ENCODE results near the gene ERP27. TPM values are rescaled to one million over a fixed set of nuclear protein-coding genes. Genes with fewer than 3 reads are reported as not detected.

ERP27 gene
- total RNA-seq, 1 donor from 2014 or later, result 0.87 TPM

DNA sequence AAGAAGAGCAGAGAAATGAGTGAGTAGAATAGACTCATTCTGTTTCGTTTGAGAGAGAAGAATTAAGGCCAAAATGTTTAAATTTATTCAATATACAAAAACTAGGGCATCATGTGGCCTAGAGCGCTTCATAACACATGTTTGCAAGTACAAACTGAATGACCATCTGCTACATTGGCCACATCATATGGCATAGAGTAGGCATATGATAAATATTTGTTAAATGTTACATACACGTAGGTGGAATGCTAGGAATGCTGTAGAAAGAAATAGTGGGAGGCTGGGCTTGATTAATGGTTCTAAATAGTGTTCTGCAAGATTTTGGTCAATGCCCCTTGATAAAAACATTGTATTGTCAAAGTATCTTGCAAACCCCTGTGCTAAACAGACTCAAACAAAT lies 63.5 kb downstream of the ERP27 start:
- Mint-ChIP-seq H3K9me3 (ENCODE audit: low read depth) (no peaks in the 10 kb centered on the region), H3K27ac (ENCODE audit: unreplicated experiment) (no peak overlapping the region), H3K4me1 (ENCODE audit: low read depth) (peaks cover 8% of the 10 kb centered on the region), H3K4me3 (ENCODE audit: unreplicated experiment) (no peak overlapping the region), H3K27me3 (ENCODE audit: low read depth) (no peaks in the 10 kb centered on the region), H3K36me3 (ENCODE audit: low read depth) (peaks cover 3% of the 10 kb centered on the region)
- no peak for DNase-seq (ENCODE audit: low spot score)
- TF ChIP-seq, protein P1, sequence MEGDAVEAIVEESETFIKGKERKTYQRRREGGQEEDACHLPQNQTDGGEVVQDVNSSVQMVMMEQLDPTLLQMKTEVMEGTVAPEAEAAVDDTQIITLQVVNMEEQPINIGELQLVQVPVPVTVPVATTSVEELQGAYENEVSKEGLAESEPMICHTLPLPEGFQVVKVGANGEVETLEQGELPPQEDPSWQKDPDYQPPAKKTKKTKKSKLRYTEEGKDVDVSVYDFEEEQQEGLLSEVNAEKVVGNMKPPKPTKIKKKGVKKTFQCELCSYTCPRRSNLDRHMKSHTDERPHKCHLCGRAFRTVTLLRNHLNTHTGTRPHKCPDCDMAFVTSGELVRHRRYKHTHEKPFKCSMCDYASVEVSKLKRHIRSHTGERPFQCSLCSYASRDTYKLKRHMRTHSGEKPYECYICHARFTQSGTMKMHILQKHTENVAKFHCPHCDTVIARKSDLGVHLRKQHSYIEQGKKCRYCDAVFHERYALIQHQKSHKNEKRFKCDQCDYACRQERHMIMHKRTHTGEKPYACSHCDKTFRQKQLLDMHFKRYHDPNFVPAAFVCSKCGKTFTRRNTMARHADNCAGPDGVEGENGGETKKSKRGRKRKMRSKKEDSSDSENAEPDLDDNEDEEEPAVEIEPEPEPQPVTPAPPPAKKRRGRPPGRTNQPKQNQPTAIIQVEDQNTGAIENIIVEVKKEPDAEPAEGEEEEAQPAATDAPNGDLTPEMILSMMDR (IDR thresholded peaks at IDR 0.05), result no peak

DNA sequence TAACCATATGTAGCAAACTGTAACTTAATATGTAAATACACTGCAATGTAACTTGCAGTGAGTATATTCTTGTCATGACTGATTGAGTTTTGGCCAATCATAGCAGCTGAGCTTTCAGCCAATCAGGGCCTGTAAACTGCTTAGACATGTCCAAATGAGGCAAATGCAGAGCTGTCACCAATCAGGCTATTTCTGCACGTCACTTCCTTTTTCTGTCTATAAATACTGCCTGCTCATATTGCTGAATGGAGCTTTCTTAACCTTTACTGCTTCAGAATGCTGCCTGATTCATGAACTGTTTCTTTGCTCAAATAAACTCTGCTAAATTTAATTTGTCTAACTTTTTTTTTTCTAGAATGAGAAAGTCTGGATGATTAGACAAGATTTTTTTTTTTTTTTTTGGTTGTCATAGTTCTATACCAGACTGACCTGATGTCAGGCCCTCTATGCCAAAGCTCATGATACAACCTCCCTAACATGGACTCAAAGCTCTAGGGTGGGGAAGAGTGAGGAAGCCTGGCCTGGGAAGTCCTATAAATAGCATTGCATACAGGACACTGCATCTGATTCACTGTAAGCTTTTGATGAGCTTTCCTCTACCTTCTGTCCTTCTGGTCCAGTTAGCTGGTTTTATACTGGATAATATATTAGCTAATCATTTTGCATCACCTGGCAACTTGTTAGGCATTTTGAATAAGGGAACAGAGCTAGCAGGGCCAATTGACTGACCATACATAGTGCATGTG lies 64.7 kb downstream of the ERP27 start:
- no peaks in the 10 kb centered on the region for H3K27me3 Mint-ChIP-seq (ENCODE audit: low read depth)
- peaks cover 8% of the 10 kb centered on the region for H3K4me1 Mint-ChIP-seq (ENCODE audit: low read depth)
- H3K4me3 Mint-ChIP-seq (ENCODE audit: unreplicated experiment), result no peak overlapping the region
- H3K27ac Mint-ChIP-seq (ENCODE audit: unreplicated experiment), result no peak overlapping the region
- H3K9me3 Mint-ChIP-seq (ENCODE audit: low read depth), result no peaks in the 10 kb centered on the region
- TF ChIP-seq, protein P1 (IDR thresholded peaks at IDR 0.05), result no peak
- no peaks in the 10 kb centered on the region for H3K36me3 Mint-ChIP-seq (ENCODE audit: low read depth)
- no peak for DNase-seq (ENCODE audit: low spot score)

DNA sequence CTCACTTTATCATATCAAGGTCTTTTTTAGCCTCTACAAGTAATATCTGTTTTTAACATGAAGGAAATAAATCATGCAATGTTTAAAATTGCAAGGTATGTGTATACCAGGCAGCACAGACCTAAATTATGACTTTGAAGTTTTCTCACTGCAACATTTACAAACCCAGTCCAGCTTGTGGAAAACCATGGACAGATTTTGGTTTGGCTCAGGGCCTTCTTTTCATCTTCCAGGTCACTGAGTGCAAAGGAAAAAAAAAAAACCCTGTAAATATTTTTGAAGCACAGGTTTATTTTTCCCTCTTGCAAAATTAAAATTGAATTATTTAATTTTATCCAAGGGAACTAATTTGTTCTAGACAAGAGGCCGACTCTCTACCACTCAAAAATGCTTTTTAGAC lies 66.5 kb downstream of the ERP27 start:
- TF ChIP-seq, protein P1 (IDR thresholded peaks at IDR 0.05), result no peak
- Mint-ChIP-seq H3K36me3 (ENCODE audit: low read depth) (no peaks in the 10 kb centered on the region), H3K4me1 (ENCODE audit: low read depth) (peaks cover 8% of the 10 kb centered on the region), H3K27ac (ENCODE audit: unreplicated experiment) (no peak overlapping the region), H3K27me3 (ENCODE audit: low read depth) (no peaks in the 10 kb centered on the region), H3K9me3 (ENCODE audit: low read depth) (peaks cover 10% of the 10 kb centered on the region), H3K4me3 (ENCODE audit: unreplicated experiment) (no peak overlapping the region)
- DNase-seq (ENCODE audit: low spot score), result no peak

DNA sequence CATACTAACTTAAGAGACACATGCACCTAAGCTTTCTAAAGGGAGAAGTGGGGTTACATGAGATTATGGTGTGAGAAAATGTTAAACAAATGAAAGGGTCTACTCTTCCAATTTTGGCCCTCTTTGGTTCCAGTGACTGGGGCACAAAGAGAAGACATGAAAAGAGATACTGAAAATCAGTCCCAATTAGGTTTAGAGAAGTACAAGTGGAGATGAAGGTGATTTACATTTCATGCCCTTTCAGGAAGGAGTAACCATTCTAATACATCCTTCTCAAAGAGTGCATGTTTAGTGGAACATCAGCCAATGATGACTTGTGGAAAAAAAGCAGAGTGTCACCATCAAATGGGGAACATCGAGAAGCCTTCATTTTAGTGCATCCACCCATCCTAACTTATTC lies 67.1 kb downstream of the ERP27 start:
- Mint-ChIP-seq H3K9me3 (ENCODE audit: low read depth) (peaks cover 11% of the 10 kb centered on the region), H3K27me3 (ENCODE audit: low read depth) (no peaks in the 10 kb centered on the region), H3K27ac (ENCODE audit: unreplicated experiment) (no peak overlapping the region), H3K4me1 (ENCODE audit: low read depth) (peaks cover 8% of the 10 kb centered on the region), H3K4me3 (ENCODE audit: unreplicated experiment) (no peak overlapping the region), H3K36me3 (ENCODE audit: low read depth) (no peaks in the 10 kb centered on the region)
- DNase-seq (ENCODE audit: low spot score), result no peak
- TF ChIP-seq, protein P1 (IDR thresholded peaks at IDR 0.05), result no peak

DNA sequence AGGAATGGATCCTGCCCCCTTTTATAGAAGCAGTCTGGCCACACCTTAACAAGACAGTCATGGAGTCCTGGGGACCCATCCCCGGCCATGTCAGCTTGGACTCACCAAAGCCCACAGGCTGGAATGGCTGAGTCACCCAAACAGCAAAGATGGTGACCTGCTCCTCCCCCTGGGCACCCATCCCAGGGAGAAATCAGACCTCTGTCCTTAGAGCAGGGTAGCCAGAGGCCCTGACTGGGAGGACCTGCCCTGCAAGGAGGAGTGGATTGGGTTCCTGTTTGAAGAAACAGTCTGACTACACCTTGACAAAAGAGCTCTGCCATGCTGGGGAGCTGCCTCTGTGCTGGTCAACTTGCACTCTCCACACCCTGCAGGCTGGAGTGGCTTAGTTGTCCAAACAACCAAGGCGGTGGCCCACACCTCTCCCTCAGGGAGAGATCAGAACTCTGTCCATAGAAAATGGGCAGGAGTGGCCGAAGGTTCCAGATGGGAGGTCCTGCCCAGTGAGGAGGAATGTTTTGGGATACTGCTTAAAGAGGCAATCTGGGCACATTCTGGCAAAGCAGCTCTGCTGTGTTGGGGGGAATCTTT lies 69.3 kb downstream of the ERP27 start:
- TF ChIP-seq, protein P1 (IDR thresholded peaks at IDR 0.05), result no peak
- no peak for DNase-seq (ENCODE audit: low spot score)
- H3K27ac Mint-ChIP-seq (ENCODE audit: unreplicated experiment), result no peak overlapping the region
- H3K4me3 Mint-ChIP-seq (ENCODE audit: unreplicated experiment), result no peak overlapping the region
- peaks cover 19% of the 10 kb centered on the region for H3K9me3 Mint-ChIP-seq (ENCODE audit: low read depth)
- H3K4me1 Mint-ChIP-seq (ENCODE audit: low read depth), result peaks cover 3% of the 10 kb centered on the region
- H3K36me3 Mint-ChIP-seq (ENCODE audit: low read depth), result peaks cover 3% of the 10 kb centered on the region
- no peaks in the 10 kb centered on the region for H3K27me3 Mint-ChIP-seq (ENCODE audit: low read depth)

Other genes with a start within 250 kb of the ERP27 start
- gene GUCY2C, start 241.9 kb downstream of the ERP27 start, total RNA-seq, result not detected in 3 replicates
- gene WBP11, start 135.1 kb downstream of the ERP27 start, total RNA-seq, result 46.2 to 55.5 TPM (median 51.1 TPM) in 3 replicates
- gene C12orf60, start 134.9 kb downstream of the ERP27 start, total RNA-seq, result 0.82 to 1.0 TPM (median 0.92 TPM) in 3 replicates
- gene SMCO3, start 124.4 kb downstream of the ERP27 start, total RNA-seq, result 0.15 to 0.17 TPM in 2 of 3 replicates, not detected in the other
- 0.17 to 0.37 TPM in 2 of 3 replicates, not detected in the other for gene ART4, start 95.0 kb downstream of the ERP27 start, total RNA-seq
- 158 to 215 TPM (median 213 TPM) in 3 replicates for gene MGP, start 52.7 kb downstream of the ERP27 start, total RNA-seq
- gene ARHGDIB, start 23.1 kb upstream of the ERP27 start, total RNA-seq, result 5.2 to 9.1 TPM (median 6.1 TPM) in 3 replicates
- not detected in 3 replicates for gene PDE6H, start 34.5 kb upstream of the ERP27 start, total RNA-seq

All from chondrocyte (in vitro differentiated cells).